ENCODE results near the gene ARHGAP21. TPM values are rescaled to one million over a fixed set of nuclear protein-coding genes. Genes with fewer than 3 reads are reported as not detected.

ARHGAP21 gene
- total and polyA plus RNA-seq, 9 of the 15 experiments (the other 6 are each of a cell fraction or from before 2014, with no cell fraction given) = 13.6 to 145 (median 60.8) TPM

- Histone ChIP-seq H3K27ac (ENCODE audit: extremely low read depth, low read depth, low read length) (no peak overlapping the region), H3K4me3 (no peak overlapping the region), H3K36me3 (ENCODE audit: control insufficient read depth, insufficient read depth, low read length) (no peaks in the 10 kb centered on the region), H3K4me1 (replicated peaks in 1 of 2; ENCODE audit: control insufficient read depth in 2 of 2, insufficient read depth in 2 of 2, low read length in 2 of 2) (no peaks in the 10 kb centered on the region), H4K20me1 (replicated peaks; ENCODE audit: control insufficient read depth, insufficient read depth, low read length) (no peaks in the 10 kb centered on the region), H3K79me2 (ENCODE audit: control insufficient read depth, insufficient read depth, low read length) (peaks cover 2% of the 10 kb centered on the region; the same call in 1 of the 3 replicates), H2AFZ (ENCODE audit: low read depth, low read length) (no peak overlapping the region), H3K9me3 (replicated peaks; ENCODE audit: control insufficient read depth, insufficient read depth, low read depth, low read length) (no peaks in the 10 kb centered on the region), H3K4me2 (ENCODE audit: insufficient read depth, low read length) (no peak overlapping the region), H3K9me1 (ENCODE audit: control insufficient read depth, insufficient read depth, low read length) (no peaks in the 10 kb centered on the region), H3K27me3 (ENCODE audit: control insufficient read depth in 2 of 2, insufficient read depth in 2 of 2, low read length in 2 of 2) (no peaks in the 10 kb centered on the region), H3K9ac (ENCODE audit: insufficient read depth in 1 of 2, low read depth in 2 of 2, low read length in 2 of 2) (no peak overlapping the region)
- 91% methylated on average over 2 of the region's 2 CpGs for WGBS (ENCODE audit: insufficient coverage, low coverage, missing lambda C conversion rate)
- intact Hi-C loops (cut with micrococcal nuclease) (no loop called here), in situ Hi-C loops (cut with MboI) (no loop called here)
- CTCF ChIA-PET (ENCODE audit: low intra/inter-chr PET ratio) = no interaction called here
- BruUV-seq (replicated peaks) = TSS peak; percentile 23
- no peak for TF ChIP-seq KHSRP (IDR thresholded peaks at IDR 0.05)
- no peak for TF ChIP-seq ZNF347 (CRISPR knock-in tag; IDR thresholded peaks at IDR 0.05; ENCODE audit: low read depth)
- TF ChIP-seq HIVEP1 (CRISPR knock-in tag; IDR thresholded peaks at IDR 0.05) = no peak
- TF ChIP-seq ZNF274 (IDR thresholded peaks at IDR 0.05; ENCODE audit: borderline replicate concordance, low read depth, low read length) = no peak
- ATAC-seq (no peak), DNase-seq (ENCODE audit: extremely low read depth in 1 of 4, low spot score in 3 of 4) (no peak), FAIRE-seq (no peak)
- POLR2A ChIA-PET = no interaction called here
These were observed 71.8 kb downstream of the ARHGAP21 start for GRCh38 chr10:24651923-24652322.

- 68% methylated on average over 4 of the region's 4 CpGs for WGBS (ENCODE audit: insufficient coverage, low coverage, missing lambda C conversion rate)
- peaks cover 0 to 5% of the 10 kb centered on the region in 2 experiments; a peak in 1 of 5 replicates for H3K4me1 ChIP-seq (replicated peaks in 1 of 2; ENCODE audit: control insufficient read depth in 2 of 2, insufficient read depth in 2 of 2, low read length in 2 of 2)
- H3K9ac ChIP-seq (ENCODE audit: insufficient read depth in 1 of 2, low read depth in 2 of 2, low read length in 2 of 2) = no peak overlapping the region
- H3K36me3 ChIP-seq (ENCODE audit: control insufficient read depth, insufficient read depth, low read length) = no peaks in the 10 kb centered on the region
- intact Hi-C loops (cut with micrococcal nuclease) = no loop called here
- peaks cover 2% of the 10 kb centered on the region; the same call in 1 of the 3 replicates for H3K79me2 ChIP-seq (ENCODE audit: control insufficient read depth, insufficient read depth, low read length)
- no peak; the same call in 2 of the 3 replicates for ATAC-seq
- no peaks in the 10 kb centered on the region for H3K9me3 ChIP-seq (replicated peaks; ENCODE audit: control insufficient read depth, insufficient read depth, low read depth, low read length)
- no peaks in the 10 kb centered on the region for H3K27me3 ChIP-seq (ENCODE audit: control insufficient read depth in 2 of 2, insufficient read depth in 2 of 2, low read length in 2 of 2)
- H2AFZ ChIP-seq (ENCODE audit: low read depth, low read length) = no peak overlapping the region
- H3K4me2 ChIP-seq (ENCODE audit: insufficient read depth, low read length) = no peak overlapping the region
- H3K27ac ChIP-seq (ENCODE audit: extremely low read depth, low read depth, low read length) = no peak overlapping the region
- no peak for DNase-seq (ENCODE audit: extremely low read depth in 1 of 4, low spot score in 3 of 4)
- no TSS peak for BruUV-seq (replicated peaks)
- no peaks in the 10 kb centered on the region for H4K20me1 ChIP-seq (replicated peaks; ENCODE audit: control insufficient read depth, insufficient read depth, low read length)
- no peaks in the 10 kb centered on the region for H3K9me1 ChIP-seq (ENCODE audit: control insufficient read depth, insufficient read depth, low read length)
- peak; percentile 4; the same call in 1 of the 2 replicates for TF ChIP-seq ZNF316 (IDR thresholded peaks at IDR 0.05)
- TF ChIP-seq KLF10 (CRISPR knock-in tag; IDR thresholded peaks at IDR 0.05) = no peak
- TF ChIP-seq PKNOX1 (IDR thresholded peaks at IDR 0.05) = 0 out of 2 replicates have a peak, but pooled peaks have one; percentile 27
- FAIRE-seq = no peak
- H3K4me3 ChIP-seq = no peak overlapping the region
- in situ Hi-C loops (cut with MboI) = no loop called here
- ChIA-PET CTCF (ENCODE audit: low intra/inter-chr PET ratio) (no interaction called here), POLR2A (interaction anchor here (0.6 kb wide), 1 partner anchor 161 kb away, joined by 3 read pairs; no protein-coding TSS in a partner anchor)
These were observed 72.9 kb downstream of the ARHGAP21 start for GRCh38 chr10:24650669-24651391.
